Endothelial cell of umbilical vein (primary cell): ENCODE results near the gene CPHXL2. TPM values are rescaled to one million over a fixed set of nuclear protein-coding genes. Genes with fewer than 3 reads are reported as not detected.

Experiments used
- BruUV-seq: library from RNA; stranded (reverse); fragments of 400-500 nt; replicated peaks from 2 replicates; lab custom pipeline; 2021; lab: Mats Ljungman, UMichigan
- CTCF ChIA-PET: fragments of 300-600, 350-600 bp; sonication (Branson Sonifier 250); formaldehyde crosslinking; loops from one replicate; lab custom pipeline; 2021; ENCODE audit warnings: antibody characterized with exemption, inconsistent platforms; lab: Charles Lee
- POLR2A ChIA-PET: fragments of 300-600, 350-600 bp; sonication (Branson Sonifier 250); formaldehyde crosslinking; loops from one replicate; lab custom pipeline; 2021; ENCODE audit warnings: antibody characterized with exemption, inconsistent platforms; lab: Charles Lee
- DNase-seq: peaks from one replicate; pipeline ENCODE4 v3.0.0-alpha.2; 2011; ENCODE audit warnings: low read depth, low spot score
- FAIRE-seq: peaks from 2 replicates; lab custom pipeline; 2011; peaks lifted over from hg19 to GRCh38; lab: Jason Lieb, UNC
- H2AFZ ChIP-seq: 2 replicates; pipeline ENCODE4 v1.6.0; 2012; ENCODE audit warnings: low read depth, low read length, control low read depth, inconsistent platforms
- H3K27ac ChIP-seq: 2 replicates; pipeline ENCODE4 v1.5.1; 2011; ENCODE audit warnings: low read depth, mild to moderate bottlenecking, control low read depth, low read length, moderate library complexity; ENCODE audit not compliant: insufficient read depth
- H3K27me3 ChIP-seq, 2 experiments: 2 replicates each; pipeline versions ENCODE4 v1.6.0 to v1.6.1; 2011; ENCODE audit warnings: low read length in 2 of 2, mixed read lengths in 1 of 2; ENCODE audit not compliant: control insufficient read depth in 2 of 2, insufficient read depth in 2 of 2
- H3K36me3 ChIP-seq, 2 experiments: 2 replicates in 1 of 2; 3 replicates in 1 of 2; pipeline ENCODE4 v1.5.1; 2011; ENCODE audit warnings: low read length in 2 of 2, mild to moderate bottlenecking in 1 of 2, moderate library complexity in 1 of 2; ENCODE audit not compliant: control insufficient read depth in 2 of 2, insufficient read depth in 2 of 2; ENCODE audit errors: extremely low read depth in 1 of 2
- H3K4me1 ChIP-seq: 3 replicates; pipeline ENCODE4 v1.5.1; 2011; ENCODE audit warnings: mild to moderate bottlenecking, low read length; ENCODE audit not compliant: control insufficient read depth, insufficient read depth; ENCODE audit errors: extremely low read depth
- H3K4me2 ChIP-seq: 2 replicates; pipeline ENCODE4 v1.6.1; 2011; ENCODE audit warnings: low read length, control low read depth, mixed read lengths; ENCODE audit not compliant: insufficient read depth
- H3K4me3 ChIP-seq, 3 experiments: fragments of 200-600 bp in 1 of 3; sonication (generic), shearing (Covaris generic) in 1 of 3; replicated peaks in 1 of 3; 2 replicates each; pipeline ENCODE4 v1.5.1; 2011 to 2016; ENCODE audit warnings: control low read depth in 3 of 3, low read length in 3 of 3, mild to moderate bottlenecking in 2 of 3, inconsistent platforms in 1 of 3, low read depth in 1 of 3, moderate library complexity in 1 of 3; ENCODE audit not compliant: insufficient read depth in 1 of 3
- H3K79me2 ChIP-seq: 2 replicates; pipeline ENCODE4 v1.6.0; 2012; ENCODE audit warnings: low read length, inconsistent platforms; ENCODE audit not compliant: control insufficient read depth, insufficient read depth
- H3K9ac ChIP-seq: replicated peaks from 2 replicates; pipeline ENCODE3; 2011; ENCODE audit warnings: low read length, control low read depth; ENCODE audit not compliant: insufficient read depth; ENCODE audit errors: extremely low read depth
- H3K9me1 ChIP-seq: replicated peaks from 3 replicates; pipeline ENCODE4 v1.6.0; 2011; ENCODE audit warnings: mild to moderate bottlenecking, low read length; ENCODE audit not compliant: control insufficient read depth, insufficient read depth; ENCODE audit errors: extremely low read depth
- H3K9me3 ChIP-seq: replicated peaks from 2 replicates; pipeline ENCODE4 v1.5.1; 2012; ENCODE audit warnings: low read length, inconsistent platforms; ENCODE audit not compliant: control insufficient read depth, insufficient read depth
- H4K20me1 ChIP-seq: replicated peaks from 2 replicates; pipeline ENCODE3; 2011; ENCODE audit warnings: mild to moderate bottlenecking, low read length; ENCODE audit not compliant: control insufficient read depth, insufficient read depth; ENCODE audit errors: extremely low read depth
- EZH2 ChIP-seq: IDR thresholded peaks from 2 replicates; pipeline ENCODE4 v1.6.1; 2012; ENCODE audit warnings: borderline replicate concordance, low read depth, mild to moderate bottlenecking, moderate library complexity, low read length, inconsistent platforms; ENCODE audit not compliant: severe bottlenecking
- FOS ChIP-seq: IDR thresholded peaks from 2 replicates; pipeline ENCODE4 v1.6.1; 2011; ENCODE audit warnings: mild to moderate bottlenecking, low read length, moderate library complexity, borderline replicate concordance; ENCODE audit not compliant: insufficient read depth
- GATA2 ChIP-seq: IDR thresholded peaks from 2 replicates; pipeline ENCODE4 v1.7.0; 2011; ENCODE audit warnings: low read depth, mild to moderate bottlenecking, moderate library complexity, mixed read lengths, low read length; ENCODE audit not compliant: insufficient read length, insufficient read depth
- JUN ChIP-seq: IDR thresholded peaks from 2 replicates; pipeline ENCODE4 v1.6.1; 2011; ENCODE audit warnings: borderline replicate concordance, low read depth; ENCODE audit not compliant: insufficient read length, insufficient read depth
- MYC ChIP-seq: IDR thresholded peaks from one replicate; pipeline ENCODE4 v1.6.1; 2011; ENCODE audit warnings: mild to moderate bottlenecking, low read depth, low read length
- POLR2A ChIP-seq: IDR thresholded peaks from 2 replicates; pipeline ENCODE4 v1.6.1; 2012; ENCODE audit warnings: low read depth, mild to moderate bottlenecking, control low read depth, low read length
- POLR2AphosphoS5 ChIP-seq: IDR thresholded peaks from 2 replicates; pipeline ENCODE4 v1.6.1; 2012; ENCODE audit warnings: low read depth, mild to moderate bottlenecking, control low read depth, low read length, moderate library complexity; ENCODE audit not compliant: insufficient read depth
- dilution Hi-C: fragments of 300-500 bp; cut with MboI; formaldehyde crosslinking; loops from one replicate; pipeline ENCODE4 v1.15.0; 2019; ENCODE audit warnings: low sequenced_read_pairs; ENCODE audit not compliant: extremely low pct_ligation_motif_present
- intact Hi-C: fragments of 100-400 bp; cut with micrococcal nuclease; formaldehyde crosslinking; loops from one replicate; pipeline ENCODE4 v1.10.0; 2022
- polyA plus RNA-seq, 4 experiments: library from polyadenylated mRNA; depleted of rRNA in 3 of 4; stranded (reverse) in 3 of 4; unstranded in 1 of 4; fragments of >200 nt; gene quantifications; 2 replicates each; pipeline versions ENCODE4 v1.2.1 to v1.2.3, GENCODE V29; 2011 to 2012; ENCODE audit warnings: missing spikeins in 1 of 4
- total RNA-seq: library from RNA; stranded (reverse); gene quantifications from 2 replicates; pipeline ENCODE4 v1.2.3, GENCODE V29; 2021
- TF ChIP-seq, protein P1 (sequence below), 2 donors: IDR thresholded peaks; 1 replicate in 1 of 2; 2 replicates in 1 of 2; pipeline ENCODE4 v1.5.1; 2011; ENCODE audit warnings: low read length in 2 of 2, mild to moderate bottlenecking in 2 of 2, moderate library complexity in 2 of 2, control low read depth in 1 of 2, inconsistent platforms in 1 of 2, low read depth in 1 of 2; ENCODE audit not compliant: insufficient read depth in 1 of 2; ENCODE audit errors: extremely low read depth in 1 of 2
- TF ChIP-seq, protein P2 (sequence below): IDR thresholded peaks from 2 replicates; pipeline ENCODE4 v1.6.1; 2011; ENCODE audit not compliant: insufficient read depth, insufficient read length

The CPHXL2 gene
- total and polyA plus RNA-seq, 2 donors (not counting 3 experiments of a cell fraction or from before 2014, with no cell fraction given), result not detected

DNA sequence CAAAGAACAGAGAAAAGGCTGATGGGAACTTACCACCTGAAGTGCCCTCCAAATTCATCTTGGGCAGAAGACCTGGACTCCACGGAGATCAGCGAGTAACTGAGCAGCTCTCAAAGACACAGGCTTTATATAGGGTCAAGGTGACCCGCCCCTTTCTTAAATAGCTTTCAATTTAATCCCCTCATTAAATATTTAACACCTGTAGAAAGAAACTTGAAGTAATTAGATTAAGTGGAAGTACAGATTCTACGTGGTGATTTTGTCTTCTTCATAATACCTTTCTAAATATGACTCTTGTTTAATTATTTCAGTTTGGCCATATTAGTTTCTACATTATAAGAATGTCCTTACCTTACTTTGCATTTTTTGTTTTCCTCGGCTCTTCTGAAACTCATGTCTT lies 24.6 kb upstream of the CPHXL2 start, which contains the start of gene DUXB:
DUXB (minus strand) TSS at position 101 of the 400 bp plus-strand sequence; CDS start at position 58, 43 bp downstream.
- H3K4me3 ChIP-seq, result no peak within 1 kb of the TSS
- H3K4me2 ChIP-seq, result no peak within 1 kb of the TSS
- H3K9ac ChIP-seq, result no peak within 1 kb of the TSS
- CTCF ChIA-PET, result no interaction called here
- H3K9me3 ChIP-seq, result no peaks in the 10 kb centered on the region
- DNase-seq (no peak), FAIRE-seq (no peak)
- H3K79me2 ChIP-seq, result no peaks in the 10 kb centered on the region
- intact Hi-C loops (no loop called here), dilution Hi-C loops (no loop called here)
- H3K27ac ChIP-seq, result no peak within 1 kb of the TSS
- no peaks in the 10 kb centered on the region for H3K36me3 ChIP-seq
- H4K20me1 ChIP-seq, result no peaks in the 10 kb centered on the region
- TF ChIP-seq, protein P1, sequence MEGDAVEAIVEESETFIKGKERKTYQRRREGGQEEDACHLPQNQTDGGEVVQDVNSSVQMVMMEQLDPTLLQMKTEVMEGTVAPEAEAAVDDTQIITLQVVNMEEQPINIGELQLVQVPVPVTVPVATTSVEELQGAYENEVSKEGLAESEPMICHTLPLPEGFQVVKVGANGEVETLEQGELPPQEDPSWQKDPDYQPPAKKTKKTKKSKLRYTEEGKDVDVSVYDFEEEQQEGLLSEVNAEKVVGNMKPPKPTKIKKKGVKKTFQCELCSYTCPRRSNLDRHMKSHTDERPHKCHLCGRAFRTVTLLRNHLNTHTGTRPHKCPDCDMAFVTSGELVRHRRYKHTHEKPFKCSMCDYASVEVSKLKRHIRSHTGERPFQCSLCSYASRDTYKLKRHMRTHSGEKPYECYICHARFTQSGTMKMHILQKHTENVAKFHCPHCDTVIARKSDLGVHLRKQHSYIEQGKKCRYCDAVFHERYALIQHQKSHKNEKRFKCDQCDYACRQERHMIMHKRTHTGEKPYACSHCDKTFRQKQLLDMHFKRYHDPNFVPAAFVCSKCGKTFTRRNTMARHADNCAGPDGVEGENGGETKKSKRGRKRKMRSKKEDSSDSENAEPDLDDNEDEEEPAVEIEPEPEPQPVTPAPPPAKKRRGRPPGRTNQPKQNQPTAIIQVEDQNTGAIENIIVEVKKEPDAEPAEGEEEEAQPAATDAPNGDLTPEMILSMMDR (IDR thresholded peaks at IDR 0.05; ENCODE audit: extremely low read depth in 1 of 2, insufficient read depth in 1 of 2, low read depth in 1 of 2, low read length in 2 of 2), result no peak
- TF ChIP-seq EZH2, result no peak
- no peak for TF ChIP-seq MYC
- no peak for TF ChIP-seq GATA2
- TF ChIP-seq POLR2A, result no peak
- no peak for TF ChIP-seq JUN
- no peak for TF ChIP-seq POLR2AphosphoS5
- TF ChIP-seq, protein P2, sequence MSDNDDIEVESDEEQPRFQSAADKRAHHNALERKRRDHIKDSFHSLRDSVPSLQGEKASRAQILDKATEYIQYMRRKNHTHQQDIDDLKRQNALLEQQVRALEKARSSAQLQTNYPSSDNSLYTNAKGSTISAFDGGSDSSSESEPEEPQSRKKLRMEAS, result no peak
- TF ChIP-seq FOS, result no peak
- no peak within 1 kb of the TSS for H2AFZ ChIP-seq
- POLR2A ChIA-PET, result no interaction called here
- BruUV-seq, result no TSS peak
- H3K9me1 ChIP-seq, result no peaks in the 10 kb centered on the region
- H3K27me3 ChIP-seq, result no peaks in the 10 kb centered on the region
- no peaks in the 10 kb centered on the region for H3K4me1 ChIP-seq
